Activated naive CD4-positive, alpha-beta T cell treated with anti-CD3 and anti-CD28 coated beads, Interleukin-2, amount 10 ng/mL, durations not matched to agents 7 days and 5 days (primary cell): ENCODE data around the gene NOL4L.

ENCODE experiments used
- CTCF ChIA-PET: fragments of 350-600 bp; sonication (Branson Sonifier 250); formaldehyde crosslinking; loops from one replicate; lab custom pipeline; 2021; ENCODE audit warnings: antibody characterized with exemption; lab: Charles Lee
- DNase-seq: peaks from one replicate; pipeline ENCODE4 v3.0.0-alpha.2; 2020
- H3K27ac Mint-ChIP-seq: one replicate; pipeline ENCODE4 v1.8.0; 2021; ENCODE audit warnings: mild to moderate bottlenecking, moderate library complexity, mixed read lengths
- H3K27me3 Mint-ChIP-seq: one replicate; pipeline ENCODE4 v1.8.0; 2021; ENCODE audit warnings: mild to moderate bottlenecking, mixed read lengths
- H3K36me3 Mint-ChIP-seq: one replicate; pipeline ENCODE4 v1.8.0; 2021; ENCODE audit warnings: mixed read lengths
- H3K4me1 Mint-ChIP-seq: one replicate; pipeline ENCODE4 v1.8.0; 2021; ENCODE audit warnings: mixed read lengths
- H3K4me3 Mint-ChIP-seq: one replicate; pipeline ENCODE4 v1.8.0; 2021; ENCODE audit warnings: mild to moderate bottlenecking, moderate library complexity, mixed read lengths
- H3K9me3 Mint-ChIP-seq: one replicate; pipeline ENCODE4 v1.8.0; 2021; ENCODE audit warnings: mixed read lengths

NOL4L gene

GRCh38 chr20:32515631-32516101, 69.5 kb downstream of the NOL4L start:
- no peaks in the 10 kb centered on the region for H3K9me3 Mint-ChIP-seq
- H3K4me3 Mint-ChIP-seq = no peak overlapping the region
- H3K4me1 Mint-ChIP-seq = peaks cover 66% of the 10 kb centered on the region

GRCh38 chr20:32514760-32515159, 70.4 kb downstream of the NOL4L start:
- Mint-ChIP-seq H3K36me3 (peaks cover 60% of the 10 kb centered on the region), H3K4me1 (peaks cover 75% of the 10 kb centered on the region), H3K4me3 (no peak overlapping the region), H3K9me3 (no peaks in the 10 kb centered on the region), H3K27me3 (no peaks in the 10 kb centered on the region), H3K27ac (no peak overlapping the region)
- DNase-seq = no peak
- CTCF ChIA-PET = interaction anchor here (2.6 kb wide), 1 partner anchor 137 kb away, joined by 13 read pairs; no protein-coding TSS in a partner anchor

More at GRCh38 chr20:32515631-32516101, 69.5 kb downstream of the NOL4L start:
- CTCF ChIA-PET = interaction anchor here (0.5 to 2.6 kb wide), 2 partner anchors 14 to 136 kb away, joined by 3 to 13 read pairs; no protein-coding TSS in a partner anchor
- DNase-seq = no peak
- Mint-ChIP-seq H3K36me3 (peaks cover 57% of the 10 kb centered on the region), H3K27ac (no peak overlapping the region), H3K27me3 (no peaks in the 10 kb centered on the region)

GRCh38 chr20:32513031-32513866, 71.9 kb downstream of the NOL4L start:
- H3K4me1 Mint-ChIP-seq = peaks cover 89% of the 10 kb centered on the region
- H3K27me3 Mint-ChIP-seq = no peaks in the 10 kb centered on the region
- H3K27ac Mint-ChIP-seq = no peak overlapping the region
- peaks cover 63% of the 10 kb centered on the region for H3K36me3 Mint-ChIP-seq
- H3K9me3 Mint-ChIP-seq = no peaks in the 10 kb centered on the region
- CTCF ChIA-PET = no interaction called here
- H3K4me3 Mint-ChIP-seq = peak overlapping the region; percentile 54
- no peak for DNase-seq

- Mint-ChIP-seq H3K27ac (peak overlapping the region; percentile 85), H3K9me3 (no peaks in the 10 kb centered on the region), H3K4me1 (peaks cover 91% of the 10 kb centered on the region), H3K36me3 (peaks cover 64% of the 10 kb centered on the region), H3K27me3 (no peaks in the 10 kb centered on the region), H3K4me3 (peak overlapping the region; percentile 54)
- CTCF ChIA-PET = no interaction called here
- DNase-seq = no peak
Measured at GRCh38 chr20:32512047-32512385, 73.1 kb downstream of the NOL4L start.

GRCh38 chr20:32511358-32512046, 73.6 kb downstream of the NOL4L start:
- Mint-ChIP-seq H3K4me3 (peak overlapping the region; percentile 54), H3K9me3 (no peaks in the 10 kb centered on the region), H3K36me3 (peaks cover 61% of the 10 kb centered on the region), H3K4me1 (peaks cover 86% of the 10 kb centered on the region), H3K27ac (peak overlapping the region; percentile 94), H3K27me3 (no peaks in the 10 kb centered on the region)
- no peak for DNase-seq
- CTCF ChIA-PET = interaction anchor here (0.8 kb wide), 1 partner anchor 9 kb away, joined by 3 read pairs; no protein-coding TSS in a partner anchor

- Mint-ChIP-seq H3K4me1 (peaks cover 78% of the 10 kb centered on the region), H3K9me3 (no peaks in the 10 kb centered on the region), H3K27me3 (no peaks in the 10 kb centered on the region), H3K27ac (peak overlapping the region; percentile 94), H3K4me3 (peak overlapping the region; percentile 54), H3K36me3 (peaks cover 54% of the 10 kb centered on the region)
- DNase-seq = no peak
- CTCF ChIA-PET = interaction anchor here (0.6 to 0.8 kb wide), 3 partner anchors 10 to 32 kb away, joined by 3 read pairs; no protein-coding TSS in a partner anchor
Measured at GRCh38 chr20:32510601-32511357, 74.4 kb downstream of the NOL4L start.

GRCh38 chr20:32510120-32510600, 75.0 kb downstream of the NOL4L start:
- Mint-ChIP-seq H3K27ac (peak overlapping the region; percentile 94), H3K4me3 (peak overlapping the region; percentile 54), H3K9me3 (no peaks in the 10 kb centered on the region), H3K4me1 (peaks cover 75% of the 10 kb centered on the region), H3K27me3 (no peaks in the 10 kb centered on the region), H3K36me3 (peaks cover 53% of the 10 kb centered on the region)
- no peak for DNase-seq
- CTCF ChIA-PET = interaction anchor here (0.6 to 0.7 kb wide), 2 partner anchors 12 to 31 kb away, joined by 3 read pairs; no protein-coding TSS in a partner anchor

- CTCF ChIA-PET = interaction anchor here (0.6 to 1.4 kb wide), 3 partner anchors 12 to 35 kb away, joined by 3 to 4 read pairs (median 3); no protein-coding TSS in a partner anchor
- Mint-ChIP-seq H3K27ac (peak overlapping the region; percentile 94), H3K4me1 (peaks cover 70% of the 10 kb centered on the region), H3K4me3 (peak overlapping the region; percentile 54), H3K9me3 (no peaks in the 10 kb centered on the region), H3K27me3 (no peaks in the 10 kb centered on the region), H3K36me3 (peaks cover 52% of the 10 kb centered on the region)
- peak; percentile 83 for DNase-seq
Measured at GRCh38 chr20:32509639-32510066, 75.5 kb downstream of the NOL4L start.

GRCh38 chr20:32508775-32509119, 76.4 kb downstream of the NOL4L start:
- Mint-ChIP-seq H3K4me3 (no peak overlapping the region), H3K27me3 (no peaks in the 10 kb centered on the region), H3K36me3 (peaks cover 47% of the 10 kb centered on the region), H3K9me3 (no peaks in the 10 kb centered on the region), H3K27ac (peak overlapping the region; percentile 82), H3K4me1 (peaks cover 61% of the 10 kb centered on the region)
- DNase-seq = no peak
- CTCF ChIA-PET = interaction anchor here (0.6 to 1.7 kb wide), 5 partner anchors 11 to 144 kb away, joined by 3 to 6 read pairs (median 4); no protein-coding TSS in a partner anchor

- H3K4me1 Mint-ChIP-seq = peaks cover 55% of the 10 kb centered on the region
- H3K27me3 Mint-ChIP-seq = no peaks in the 10 kb centered on the region
- peaks cover 43% of the 10 kb centered on the region for H3K36me3 Mint-ChIP-seq
- no peaks in the 10 kb centered on the region for H3K9me3 Mint-ChIP-seq
- no peak overlapping the region for H3K4me3 Mint-ChIP-seq
- CTCF ChIA-PET = interaction anchor here (0.6 to 1.7 kb wide), 5 partner anchors 10 to 471 kb away, joined by 3 to 6 read pairs (median 4); no protein-coding TSS in a partner anchor
- H3K27ac Mint-ChIP-seq = peak overlapping the region; percentile 82
- DNase-seq = no peak
Measured at GRCh38 chr20:32507998-32508774, 76.9 kb downstream of the NOL4L start.

GRCh38 chr20:32506721-32507120, 78.4 kb downstream of the NOL4L start:
- Mint-ChIP-seq H3K4me1 (peaks cover 41% of the 10 kb centered on the region), H3K4me3 (no peak overlapping the region), H3K27me3 (no peaks in the 10 kb centered on the region), H3K27ac (no peak overlapping the region), H3K9me3 (no peaks in the 10 kb centered on the region), H3K36me3 (peaks cover 38% of the 10 kb centered on the region)
- no peak for DNase-seq
- CTCF ChIA-PET = interaction anchor here (1.1 kb wide), 1 partner anchor 21 kb away, joined by 4 read pairs; no protein-coding TSS in a partner anchor

- Mint-ChIP-seq H3K27ac (no peak overlapping the region), H3K27me3 (no peaks in the 10 kb centered on the region), H3K4me3 (no peak overlapping the region), H3K36me3 (peaks cover 36% of the 10 kb centered on the region), H3K9me3 (no peaks in the 10 kb centered on the region), H3K4me1 (peaks cover 32% of the 10 kb centered on the region)
- CTCF ChIA-PET = no interaction called here
- DNase-seq = no peak
Measured at GRCh38 chr20:32505723-32506473, 79.2 kb downstream of the NOL4L start.
